ENCODE data around the gene SPNS2.

Gene SPNS2

GRCh38 chr17:4522661-4523060, 24.0 kb downstream of the SPNS2 start:
- DNase-seq, result no peak

- DNase-seq, result no peak
These were observed 25.3 kb downstream of the SPNS2 start for GRCh38 chr17:4523946-4524345.

GRCh38 chr17:4525691-4526397, 27.2 kb downstream of the SPNS2 start:
- DNase-seq, result no peak

- no peak for DNase-seq
These were observed 28.5 kb downstream of the SPNS2 start for GRCh38 chr17:4527134-4527533.

GRCh38 chr17:4527566-4528125, 29.0 kb downstream of the SPNS2 start:
- no peak for DNase-seq

GRCh38 chr17:4529533-4530152, 31.0 kb downstream of the SPNS2 start:
- DNase-seq, result no peak

GRCh38 chr17:4530799-4531730, 32.4 kb downstream of the SPNS2 start:
- DNase-seq, result no peak

GRCh38 chr17:4531988-4532736, 33.5 kb downstream of the SPNS2 start:
- DNase-seq, result no peak

GRCh38 chr17:4532860-4533522, 34.3 kb downstream of the SPNS2 start:
- no peak for DNase-seq

- peak; percentile 26 for DNase-seq
These were observed 35.1 kb downstream of the SPNS2 start for GRCh38 chr17:4533523-4534504.

GRCh38 chr17:4534515-4534914, 35.8 kb downstream of the SPNS2 start:
- no peak for DNase-seq

- DNase-seq, result no peak
These were observed 36.4 kb downstream of the SPNS2 start for GRCh38 chr17:4534928-4535666.

- DNase-seq, result no peak
These were observed 37.1 kb downstream of the SPNS2 start for GRCh38 chr17:4535667-4536258.

- DNase-seq, result no peak
These were observed 37.6 kb downstream of the SPNS2 start for GRCh38 chr17:4536259-4536741.

- DNase-seq, result no peak
These were observed 38.2 kb downstream of the SPNS2 start for GRCh38 chr17:4536742-4537411.

- DNase-seq, result no peak
These were observed 39.0 kb downstream of the SPNS2 start for GRCh38 chr17:4537451-4538235.

- no peak for DNase-seq
These were observed 39.7 kb downstream of the SPNS2 start for GRCh38 chr17:4538236-4539002.

Measured in activated CD4-positive, alpha-beta T cell treated with anti-CD3 and anti-CD28 coated beads, Interleukin-10, Interleukin-2, amounts not matched to agents 100 ng/mL and 50 ng/mL, durations not matched to agents 16 hours and 8 hours (primary cell).